ENCODE measurements around the gene CD6.

GRCh38 chr11:61033417-61033816, 61.9 kb downstream of the CD6 start:
- TF ChIP-seq, protein P1, sequence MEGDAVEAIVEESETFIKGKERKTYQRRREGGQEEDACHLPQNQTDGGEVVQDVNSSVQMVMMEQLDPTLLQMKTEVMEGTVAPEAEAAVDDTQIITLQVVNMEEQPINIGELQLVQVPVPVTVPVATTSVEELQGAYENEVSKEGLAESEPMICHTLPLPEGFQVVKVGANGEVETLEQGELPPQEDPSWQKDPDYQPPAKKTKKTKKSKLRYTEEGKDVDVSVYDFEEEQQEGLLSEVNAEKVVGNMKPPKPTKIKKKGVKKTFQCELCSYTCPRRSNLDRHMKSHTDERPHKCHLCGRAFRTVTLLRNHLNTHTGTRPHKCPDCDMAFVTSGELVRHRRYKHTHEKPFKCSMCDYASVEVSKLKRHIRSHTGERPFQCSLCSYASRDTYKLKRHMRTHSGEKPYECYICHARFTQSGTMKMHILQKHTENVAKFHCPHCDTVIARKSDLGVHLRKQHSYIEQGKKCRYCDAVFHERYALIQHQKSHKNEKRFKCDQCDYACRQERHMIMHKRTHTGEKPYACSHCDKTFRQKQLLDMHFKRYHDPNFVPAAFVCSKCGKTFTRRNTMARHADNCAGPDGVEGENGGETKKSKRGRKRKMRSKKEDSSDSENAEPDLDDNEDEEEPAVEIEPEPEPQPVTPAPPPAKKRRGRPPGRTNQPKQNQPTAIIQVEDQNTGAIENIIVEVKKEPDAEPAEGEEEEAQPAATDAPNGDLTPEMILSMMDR (IDR thresholded peaks at IDR 0.05; ENCODE audit: low read depth, low read length, poor library complexity, severe bottlenecking) = no peak
- TF ChIP-seq EZH2phosphoT487 (IDR thresholded peaks at IDR 0.05; ENCODE audit: borderline replicate concordance, low read length) = no peak
